Right kidney (tissue), 1 donor: ENCODE results near the gene ADCYAP1R1.
"Not testable (repeated sequence)": the region's sequence is repeated elsewhere in the genome, so short reads cannot be mapped to it uniquely, and the experiment has no call there.

Experiments used
- DNase-seq: peaks from one replicate; pipeline ENCODE4 v3.0.0-alpha.2; 2016

The ADCYAP1R1 gene

DNA sequence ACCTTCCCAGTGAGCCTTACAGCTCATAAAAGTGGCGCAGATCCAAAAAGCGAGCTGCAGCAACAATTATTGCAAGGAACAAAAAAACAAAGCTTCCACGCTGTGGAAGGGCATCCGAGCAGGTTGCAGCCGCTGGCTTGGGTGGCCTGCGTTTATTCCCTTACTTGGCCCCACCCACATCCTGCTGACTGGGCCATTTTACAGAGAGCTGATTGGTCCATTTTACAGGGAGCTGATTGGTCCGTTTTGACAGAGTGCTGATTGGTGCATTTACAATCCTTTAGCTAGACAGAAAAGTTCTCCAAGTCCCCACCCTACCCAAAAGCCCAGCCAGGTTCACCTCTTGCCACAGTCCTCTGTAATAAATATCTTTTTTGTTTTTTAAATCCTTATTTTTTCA, 85.1 kb downstream of the ADCYAP1R1 start:
- DNase-seq: no peak

DNA sequence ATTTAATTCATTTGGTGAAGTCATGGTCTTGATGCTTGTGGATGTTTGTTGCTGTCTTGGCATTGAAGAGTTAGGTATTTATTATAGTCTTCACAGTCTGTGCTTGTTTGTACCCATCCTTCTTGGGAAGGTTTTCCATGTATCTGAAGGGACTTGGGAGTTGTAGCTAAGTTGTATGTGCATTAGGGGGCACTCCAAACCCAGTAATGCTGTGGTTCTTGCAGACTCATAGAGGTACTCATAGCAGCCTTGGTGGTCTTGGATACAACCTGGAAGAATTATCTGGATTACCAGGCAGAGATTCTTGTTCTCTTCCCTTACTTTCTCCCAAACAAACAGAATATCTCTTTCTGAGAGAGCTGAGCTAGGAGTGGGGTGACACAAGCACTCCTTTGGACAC, 93.2 kb downstream of the ADCYAP1R1 start:
- DNase-seq: no peak

DNA sequence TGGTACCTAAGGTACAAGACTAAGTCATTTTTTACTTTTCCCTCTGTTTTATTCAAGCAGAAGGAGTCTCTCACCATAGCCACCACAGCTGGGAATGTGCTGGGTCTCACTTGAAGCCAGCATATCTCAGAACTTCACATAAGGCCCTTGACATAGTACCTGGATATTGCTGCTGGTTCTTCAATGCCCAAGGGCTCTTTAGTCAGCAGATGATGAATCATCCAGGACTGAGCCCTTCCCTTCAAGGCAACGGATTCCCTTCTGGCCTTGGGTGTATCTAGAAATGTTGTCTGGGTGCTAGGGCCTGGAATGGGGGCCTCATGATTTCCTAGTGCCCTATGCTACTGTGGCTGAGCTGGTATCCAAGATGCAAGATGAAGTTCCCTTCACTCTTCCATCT, 93.9 kb downstream of the ADCYAP1R1 start:
- DNase-seq: no peak

DNA sequence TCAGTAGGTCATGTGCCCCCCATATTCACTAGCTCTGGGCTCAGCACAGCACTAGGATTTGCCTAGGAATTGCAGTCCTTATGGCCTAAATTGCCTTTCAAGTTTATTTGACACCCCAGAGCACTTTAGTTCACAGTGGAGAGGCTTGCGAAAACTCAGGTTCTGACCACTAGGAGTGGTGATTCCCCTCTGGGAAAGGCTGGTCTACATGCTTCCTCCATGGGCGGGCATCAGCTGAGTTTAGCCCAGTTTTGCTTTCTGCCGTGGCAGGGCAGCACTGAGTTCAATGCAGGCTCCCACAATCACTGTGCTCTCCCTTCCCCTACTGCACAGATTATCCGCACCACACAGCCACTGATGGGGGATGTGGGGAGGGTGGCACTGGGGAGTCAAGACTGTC, 94.4 kb downstream of the ADCYAP1R1 start:
- no peak for DNase-seq

DNA sequence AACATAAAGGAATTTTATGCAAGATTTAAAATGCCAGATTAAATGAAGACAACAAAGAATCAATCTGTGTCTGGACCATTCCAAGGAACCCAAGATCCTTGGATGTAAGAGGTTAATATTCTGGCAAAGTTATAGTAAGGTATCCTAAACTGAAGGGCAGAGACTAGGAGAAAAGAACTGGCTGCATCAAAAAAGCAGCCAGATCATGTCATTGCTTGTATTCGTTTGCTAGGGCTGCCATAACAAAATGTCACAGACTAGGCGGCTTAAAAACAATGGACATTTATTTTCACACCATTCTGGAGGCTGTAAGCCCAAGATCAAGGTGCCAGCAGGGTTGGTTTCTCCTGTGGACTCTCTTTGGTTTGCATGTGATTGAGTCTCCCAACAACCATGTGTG, 99.7 kb downstream of the ADCYAP1R1 start:
- DNase-seq: no peak

DNA sequence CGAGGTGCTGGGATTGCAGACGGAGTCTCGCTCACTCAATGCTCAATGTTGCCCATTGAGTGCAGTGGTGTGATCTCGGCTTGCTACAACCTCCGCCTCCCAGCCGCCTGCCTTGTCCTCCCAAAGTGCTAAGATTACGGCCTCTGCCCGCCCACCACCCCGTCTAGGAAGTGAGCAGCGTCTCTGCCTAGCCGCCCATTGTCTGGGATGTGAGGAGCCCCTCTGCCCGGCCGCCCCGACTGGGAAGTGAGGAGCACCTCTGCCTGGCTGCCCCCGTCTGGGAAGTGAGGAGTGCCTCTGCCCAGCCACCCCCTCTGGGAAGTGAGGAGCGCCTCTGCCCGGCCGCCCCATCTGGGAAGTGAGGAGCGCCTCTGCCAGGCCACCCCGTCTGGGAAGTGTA, 101.2 kb downstream of the ADCYAP1R1 start:
- not testable (repeated sequence) for DNase-seq

DNA sequence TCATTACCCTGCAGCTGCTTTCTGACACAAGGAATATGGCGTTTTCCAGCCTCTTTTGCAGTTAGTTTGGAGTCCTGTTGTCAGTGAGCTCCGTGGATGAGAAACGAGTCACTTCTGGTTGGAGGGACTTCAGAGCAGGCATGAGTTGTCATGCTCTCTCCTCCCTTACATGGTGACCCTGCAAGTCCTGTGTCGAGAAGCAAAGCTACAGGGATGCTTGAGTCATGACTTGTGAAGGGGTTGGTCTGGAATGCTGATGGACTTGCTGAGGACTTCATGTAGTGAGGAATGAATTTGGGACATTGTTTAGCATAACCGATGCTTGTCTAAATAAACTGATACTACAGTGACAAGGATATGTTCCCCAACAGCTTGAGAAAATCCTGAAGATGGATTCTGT, 108.8 kb downstream of the ADCYAP1R1 start:
- no peak for DNase-seq
